Activated naive CD8-positive, alpha-beta T cell (primary cell): Measurements from ENCODE around the gene ADORA2B.

Source experiments
- H3K27ac Mint-ChIP-seq: one replicate; pipeline ENCODE4 v1.8.0; 2021; ENCODE audit warnings: mixed read lengths
- H3K27me3 Mint-ChIP-seq: one replicate; pipeline ENCODE4 v1.8.0; 2021; ENCODE audit warnings: mixed read lengths
- H3K36me3 Mint-ChIP-seq: one replicate; pipeline ENCODE4 v1.8.0; 2021; ENCODE audit warnings: mixed read lengths
- H3K4me1 Mint-ChIP-seq: one replicate; pipeline ENCODE4 v1.8.0; 2021; ENCODE audit warnings: low read depth, mixed read lengths
- H3K4me3 Mint-ChIP-seq: one replicate; pipeline ENCODE4 v1.8.0; 2021; ENCODE audit warnings: mild to moderate bottlenecking, mixed read lengths
- H3K9me3 Mint-ChIP-seq: one replicate; pipeline ENCODE4 v1.8.0; 2021; ENCODE audit warnings: low read depth, mixed read lengths

ADORA2B gene

GRCh38 chr17:15955793-15956541, 11.0 kb downstream of the ADORA2B start:
- H3K36me3 Mint-ChIP-seq = peaks cover 2% of the 10 kb centered on the region
- no peak overlapping the region for H3K27ac Mint-ChIP-seq
- peaks cover 29% of the 10 kb centered on the region for H3K4me1 Mint-ChIP-seq
- H3K4me3 Mint-ChIP-seq = no peak overlapping the region
- no peaks in the 10 kb centered on the region for H3K9me3 Mint-ChIP-seq
- H3K27me3 Mint-ChIP-seq = no peaks in the 10 kb centered on the region

- Mint-ChIP-seq H3K4me3 (peak overlapping the region; percentile 53), H3K4me1 (peaks cover 33% of the 10 kb centered on the region), H3K9me3 (no peaks in the 10 kb centered on the region), H3K36me3 (peaks cover 2% of the 10 kb centered on the region), H3K27me3 (no peaks in the 10 kb centered on the region), H3K27ac (no peak overlapping the region)
Measured at GRCh38 chr17:15957206-15957605, 12.3 kb downstream of the ADORA2B start.

DNA sequence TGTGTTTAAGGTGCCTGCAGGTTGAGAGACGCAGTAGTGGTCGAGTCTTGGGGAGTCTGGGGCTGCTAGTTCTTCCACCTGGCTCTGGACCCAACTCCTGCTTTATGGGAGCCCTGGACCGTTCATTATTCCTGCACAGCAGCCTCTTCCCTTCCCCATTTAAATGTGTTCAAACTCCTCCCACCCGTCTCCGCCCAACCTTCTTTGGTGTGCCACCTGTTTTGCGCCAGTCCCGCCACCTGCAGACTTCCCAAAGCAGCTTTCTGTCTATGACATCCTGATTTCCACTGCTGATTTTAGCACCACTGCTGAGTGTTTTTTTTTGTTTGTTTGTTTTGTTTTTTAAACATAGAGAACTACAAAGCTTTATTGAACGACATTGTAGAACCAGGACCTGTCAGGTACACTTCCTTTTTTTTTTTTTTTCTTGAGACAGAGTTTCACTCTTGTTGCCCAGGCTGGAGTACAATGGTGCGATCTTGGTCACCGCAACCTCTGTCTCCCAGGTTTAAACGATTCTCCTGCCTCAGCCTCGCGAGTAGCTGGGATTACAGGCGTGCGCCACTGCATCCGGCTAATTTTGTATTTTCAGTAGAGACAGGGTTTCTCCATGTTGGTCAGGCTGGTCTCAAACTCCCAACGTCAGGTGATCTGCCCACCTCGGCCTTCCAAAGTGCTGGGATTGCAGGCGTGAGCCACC, 12.8 kb downstream of the ADORA2B start:
- no peaks in the 10 kb centered on the region for H3K9me3 Mint-ChIP-seq
- H3K36me3 Mint-ChIP-seq = peaks cover 2% of the 10 kb centered on the region
- H3K27ac Mint-ChIP-seq = peak overlapping the region; percentile 89
- H3K4me1 Mint-ChIP-seq = peaks cover 33% of the 10 kb centered on the region
- H3K27me3 Mint-ChIP-seq = no peaks in the 10 kb centered on the region
- H3K4me3 Mint-ChIP-seq = peak overlapping the region; percentile 53

GRCh38 chr17:15958484-15958854, 13.5 kb downstream of the ADORA2B start:
- H3K36me3 Mint-ChIP-seq = peaks cover 2% of the 10 kb centered on the region
- peak overlapping the region; percentile 72 for H3K4me3 Mint-ChIP-seq
- H3K27ac Mint-ChIP-seq = peak overlapping the region; percentile 89
- no peaks in the 10 kb centered on the region for H3K9me3 Mint-ChIP-seq
- H3K27me3 Mint-ChIP-seq = no peaks in the 10 kb centered on the region
- H3K4me1 Mint-ChIP-seq = peaks cover 33% of the 10 kb centered on the region

GRCh38 chr17:15963670-15964110, 18.8 kb downstream of the ADORA2B start:
- no peaks in the 10 kb centered on the region for H3K9me3 Mint-ChIP-seq
- H3K27me3 Mint-ChIP-seq = no peaks in the 10 kb centered on the region
- peaks cover 43% of the 10 kb centered on the region for H3K4me1 Mint-ChIP-seq
- H3K4me3 Mint-ChIP-seq = no peak overlapping the region
- no peak overlapping the region for H3K27ac Mint-ChIP-seq
- H3K36me3 Mint-ChIP-seq = no peaks in the 10 kb centered on the region

DNA sequence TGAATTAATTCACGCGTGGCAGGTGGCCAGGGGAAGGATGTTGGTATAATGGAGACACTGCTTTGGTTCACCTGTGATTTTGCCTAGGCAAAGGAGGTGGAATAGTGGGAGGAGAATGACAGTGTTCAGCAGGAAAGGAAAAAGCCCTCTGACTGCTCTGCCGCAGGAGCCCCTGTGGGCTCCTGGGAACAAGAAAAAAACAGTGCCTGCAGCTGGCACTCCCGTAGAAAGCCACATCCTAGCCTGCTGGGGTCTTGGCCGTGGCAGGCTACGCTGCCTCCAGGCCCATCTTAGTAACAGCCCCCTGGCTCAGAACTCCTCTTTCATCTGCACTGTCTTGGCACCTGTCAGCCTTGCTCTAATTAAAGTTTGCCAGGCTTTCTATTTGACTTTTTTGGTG, 20.6 kb downstream of the ADORA2B start:
- H3K4me1 Mint-ChIP-seq = peaks cover 35% of the 10 kb centered on the region

DNA sequence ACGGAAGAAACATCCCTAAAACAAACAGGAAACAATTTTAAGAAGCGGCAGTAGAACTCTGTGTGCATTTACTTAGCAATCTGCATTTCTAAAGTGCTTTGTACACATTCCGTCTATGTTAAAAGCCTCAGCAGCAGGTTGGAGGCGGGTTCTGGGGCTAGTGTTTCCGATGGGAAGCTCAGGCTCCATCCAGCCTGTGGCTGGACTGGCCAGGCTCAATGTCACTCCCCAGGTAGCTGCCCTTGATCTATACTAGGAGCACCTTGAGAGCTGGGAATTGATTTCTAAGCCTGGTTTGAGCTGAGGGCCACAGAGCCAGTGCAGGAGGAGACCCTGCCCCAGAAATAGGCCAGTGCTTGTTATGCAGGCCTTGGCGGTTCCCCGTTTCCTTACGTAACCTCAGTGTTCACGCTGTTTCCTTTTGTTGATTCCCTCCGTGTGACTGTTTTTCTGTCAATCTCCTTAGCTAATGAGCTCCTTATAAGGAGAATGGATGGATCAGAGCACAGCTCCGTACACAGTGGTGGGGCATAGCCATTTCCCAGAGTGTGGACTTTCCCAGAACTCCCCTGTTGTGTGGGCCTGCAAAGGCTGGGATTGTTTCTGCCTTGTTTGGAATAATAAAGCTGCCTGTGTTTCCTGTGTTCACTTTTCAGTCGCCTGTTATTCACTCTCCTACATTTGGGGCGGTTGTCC, 21.4 kb downstream of the ADORA2B start:
- H3K27me3 Mint-ChIP-seq = no peaks in the 10 kb centered on the region
- peak overlapping the region; percentile 73 for H3K4me3 Mint-ChIP-seq
- no peaks in the 10 kb centered on the region for H3K9me3 Mint-ChIP-seq
- H3K27ac Mint-ChIP-seq = peak overlapping the region; percentile 51
- no peaks in the 10 kb centered on the region for H3K36me3 Mint-ChIP-seq
- peaks cover 33% of the 10 kb centered on the region for H3K4me1 Mint-ChIP-seq

More for the DNA sequence above, 20.6 kb downstream of the ADORA2B start:
- no peaks in the 10 kb centered on the region for H3K27me3 Mint-ChIP-seq
- no peak overlapping the region for H3K27ac Mint-ChIP-seq
- no peaks in the 10 kb centered on the region for H3K36me3 Mint-ChIP-seq
- no peak overlapping the region for H3K4me3 Mint-ChIP-seq
- no peaks in the 10 kb centered on the region for H3K9me3 Mint-ChIP-seq

- H3K4me1 Mint-ChIP-seq = peaks cover 31% of the 10 kb centered on the region
- peak overlapping the region; percentile 51 for H3K27ac Mint-ChIP-seq
- H3K27me3 Mint-ChIP-seq = no peaks in the 10 kb centered on the region
- no peaks in the 10 kb centered on the region for H3K9me3 Mint-ChIP-seq
- peak overlapping the region; percentile 73 for H3K4me3 Mint-ChIP-seq
- H3K36me3 Mint-ChIP-seq = no peaks in the 10 kb centered on the region
Measured at GRCh38 chr17:15966879-15967248, 21.9 kb downstream of the ADORA2B start.

- peak overlapping the region; percentile 46 for H3K4me3 Mint-ChIP-seq
Measured at GRCh38 chr17:15967706-15968399, 22.9 kb downstream of the ADORA2B start.

GRCh38 chr17:15969463-15969862, 24.5 kb downstream of the ADORA2B start:
- no peaks in the 10 kb centered on the region for H3K9me3 Mint-ChIP-seq
- H3K4me1 Mint-ChIP-seq = peaks cover 32% of the 10 kb centered on the region
- H3K27ac Mint-ChIP-seq = no peak overlapping the region
- no peaks in the 10 kb centered on the region for H3K27me3 Mint-ChIP-seq
- H3K4me3 Mint-ChIP-seq = no peak overlapping the region
- no peaks in the 10 kb centered on the region for H3K36me3 Mint-ChIP-seq

More at GRCh38 chr17:15967706-15968399, 22.9 kb downstream of the ADORA2B start:
- Mint-ChIP-seq H3K9me3 (no peaks in the 10 kb centered on the region), H3K27me3 (no peaks in the 10 kb centered on the region), H3K36me3 (no peaks in the 10 kb centered on the region), H3K27ac (no peak overlapping the region), H3K4me1 (peaks cover 31% of the 10 kb centered on the region)

- no peak overlapping the region for H3K4me3 Mint-ChIP-seq
- no peaks in the 10 kb centered on the region for H3K27me3 Mint-ChIP-seq
- peaks cover 26% of the 10 kb centered on the region for H3K4me1 Mint-ChIP-seq
- no peaks in the 10 kb centered on the region for H3K36me3 Mint-ChIP-seq
- no peak overlapping the region for H3K27ac Mint-ChIP-seq
- no peaks in the 10 kb centered on the region for H3K9me3 Mint-ChIP-seq
Measured at GRCh38 chr17:15970500-15970899, 25.6 kb downstream of the ADORA2B start.

DNA sequence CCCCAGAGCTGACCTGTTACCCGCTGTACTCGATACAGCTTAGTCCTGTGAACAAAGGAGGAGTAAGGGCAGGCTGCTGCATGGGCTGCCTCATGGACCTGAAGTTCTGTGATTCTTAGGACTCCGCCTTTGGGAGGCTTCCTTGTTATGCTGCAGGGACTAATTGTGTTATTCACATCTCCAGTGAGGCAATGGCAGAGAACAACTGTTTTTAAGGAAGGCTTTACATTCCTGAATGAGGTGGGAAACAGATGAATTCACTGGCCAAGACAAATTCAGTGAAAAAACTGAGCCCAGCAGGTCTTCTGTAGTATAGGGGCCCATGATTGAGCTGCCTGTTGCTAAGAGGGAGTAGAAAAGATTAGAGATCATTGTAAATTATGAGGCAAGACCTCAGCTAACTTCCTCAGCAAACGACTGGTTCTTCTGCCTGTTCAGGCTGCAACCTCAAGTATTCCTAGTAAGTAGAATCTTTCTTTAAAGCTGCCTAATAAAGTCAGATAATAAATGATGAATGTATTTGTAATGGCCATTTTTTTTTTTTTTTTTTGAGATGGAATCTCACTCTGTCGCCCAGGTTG, 26.3 kb downstream of the ADORA2B start:
- no peaks in the 10 kb centered on the region for H3K27me3 Mint-ChIP-seq
- H3K27ac Mint-ChIP-seq = no peak overlapping the region
- no peak overlapping the region for H3K4me3 Mint-ChIP-seq
- H3K4me1 Mint-ChIP-seq = peaks cover 21% of the 10 kb centered on the region
- no peaks in the 10 kb centered on the region for H3K9me3 Mint-ChIP-seq
- H3K36me3 Mint-ChIP-seq = no peaks in the 10 kb centered on the region

DNA sequence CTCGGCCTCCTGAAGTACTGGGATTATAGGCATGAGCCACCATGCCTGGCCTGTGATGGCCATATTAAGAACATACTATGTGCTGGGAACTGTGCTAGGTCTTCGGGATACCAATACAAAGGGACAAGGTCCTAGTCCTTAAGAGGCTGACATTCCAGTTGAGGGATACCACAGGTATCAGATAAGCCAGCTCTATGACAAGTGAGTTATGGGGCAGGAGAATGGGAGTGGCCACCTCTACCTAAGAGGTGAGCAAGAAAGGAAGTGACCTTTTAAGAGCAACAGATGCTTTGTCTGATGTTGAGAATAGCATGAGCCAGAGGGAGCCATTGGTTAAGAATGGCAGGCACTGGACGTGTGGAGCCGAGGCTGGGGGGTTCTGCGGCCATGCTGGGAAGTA, 27.0 kb downstream of the ADORA2B start:
- H3K36me3 Mint-ChIP-seq = peaks cover 1% of the 10 kb centered on the region
- H3K27me3 Mint-ChIP-seq = no peaks in the 10 kb centered on the region
- H3K4me1 Mint-ChIP-seq = peaks cover 14% of the 10 kb centered on the region
- H3K4me3 Mint-ChIP-seq = no peak overlapping the region
- no peak overlapping the region for H3K27ac Mint-ChIP-seq
- no peaks in the 10 kb centered on the region for H3K9me3 Mint-ChIP-seq

GRCh38 chr17:15972497-15972951, 27.6 kb downstream of the ADORA2B start:
- H3K9me3 Mint-ChIP-seq = no peaks in the 10 kb centered on the region
- H3K4me1 Mint-ChIP-seq = peaks cover 10% of the 10 kb centered on the region
- H3K36me3 Mint-ChIP-seq = peaks cover 4% of the 10 kb centered on the region
- no peak overlapping the region for H3K4me3 Mint-ChIP-seq
- no peaks in the 10 kb centered on the region for H3K27me3 Mint-ChIP-seq
- no peak overlapping the region for H3K27ac Mint-ChIP-seq
